Neuronal stem cell (in vitro differentiated cells): Measurements from ENCODE around the gene ITGA7. TPM values are rescaled to one million over a fixed set of nuclear protein-coding genes. Genes with fewer than 3 reads are reported as not detected.

Source experiments
- DNase-seq: peaks from one replicate; pipeline ENCODE4 v3.0.0-alpha.2; 2013; ENCODE audit warnings: low spot score
- H2AFZ ChIP-seq: one replicate; pipeline ENCODE4 v1.6.1; 2013; ENCODE audit warnings: mild to moderate bottlenecking, low read length, inconsistent platforms
- H2AK5ac ChIP-seq: 2 replicates; pipeline ENCODE4 v1.6.1; 2013; ENCODE audit warnings: low read depth, mild to moderate bottlenecking, inconsistent platforms, low read length, moderate library complexity, mixed read lengths
- H2BK120ac ChIP-seq: 2 replicates; pipeline ENCODE4 v1.6.1; 2013; ENCODE audit warnings: low read depth, mild to moderate bottlenecking, inconsistent platforms, low read length, moderate library complexity, mixed read lengths
- H2BK12ac ChIP-seq: one replicate; pipeline ENCODE4 v1.6.1; 2013; ENCODE audit warnings: low read length, inconsistent platforms
- H2BK15ac ChIP-seq: 2 replicates; pipeline ENCODE4 v1.6.1; 2013; ENCODE audit warnings: mild to moderate bottlenecking, low read length, inconsistent platforms, mixed read lengths
- H2BK5ac ChIP-seq: one replicate; pipeline ENCODE4 v1.6.1; 2013; ENCODE audit warnings: inconsistent platforms, mild to moderate bottlenecking, low read length, moderate library complexity
- H3K14ac ChIP-seq: one replicate; pipeline ENCODE4 v1.6.1; 2013; ENCODE audit warnings: low read length, inconsistent platforms
- H3K18ac ChIP-seq: 2 replicates; pipeline ENCODE4 v1.6.1; 2013; ENCODE audit warnings: low read length, inconsistent platforms
- H3K23ac ChIP-seq: 2 replicates; pipeline ENCODE4 v1.6.1; 2013; ENCODE audit warnings: low read depth, mild to moderate bottlenecking, mixed read lengths, low read length, inconsistent platforms; ENCODE audit not compliant: poor library complexity
- H3K27ac ChIP-seq: replicated peaks from 3 replicates; pipeline ENCODE4 v1.5.1; 2013; ENCODE audit warnings: low read length, inconsistent platforms
- H3K27me3 ChIP-seq, 3 experiments: 2 replicates each; pipeline ENCODE4 v1.6.1; 2013; ENCODE audit warnings: low read length in 3 of 3, mild to moderate bottlenecking in 2 of 3, inconsistent platforms in 1 of 3, low read depth in 1 of 3, mixed read lengths in 1 of 3, moderate library complexity in 1 of 3; ENCODE audit not compliant: control insufficient read depth in 3 of 3, insufficient read depth in 3 of 3
- H3K36me3 ChIP-seq, 2 donors: replicated peaks in 1 of 2; 2 replicates each; pipeline ENCODE4 v1.6.1; 2013; ENCODE audit warnings: low read length in 2 of 2; ENCODE audit not compliant: control insufficient read depth in 2 of 2, insufficient read depth in 2 of 2
- H3K4ac ChIP-seq: 2 replicates; pipeline ENCODE4 v1.6.1; 2013; ENCODE audit warnings: inconsistent platforms, mild to moderate bottlenecking, low read length, moderate library complexity
- H3K4me1 ChIP-seq, 2 donors: 1 replicate in 1 of 2; 2 replicates in 1 of 2; pipeline ENCODE4 v1.6.1; 2013; ENCODE audit warnings: low read length in 2 of 2, low read depth in 1 of 2; ENCODE audit not compliant: control insufficient read depth in 2 of 2, insufficient read depth in 1 of 2
- H3K4me2 ChIP-seq: one replicate; pipeline ENCODE4 v1.6.1; 2013; ENCODE audit warnings: mild to moderate bottlenecking, low read length, inconsistent platforms; ENCODE audit not compliant: insufficient read depth, poor library complexity, severe bottlenecking
- H3K4me3 ChIP-seq, 2 donors: 2 replicates each; pipeline ENCODE4 v1.5.1; 2013; ENCODE audit warnings: low read length in 2 of 2, mild to moderate bottlenecking in 2 of 2, inconsistent platforms in 1 of 2, moderate library complexity in 1 of 2
- H3K79me1 ChIP-seq: one replicate; pipeline ENCODE4 v1.6.1; 2013; ENCODE audit warnings: low read depth, mild to moderate bottlenecking, inconsistent platforms, low read length, moderate library complexity
- H3K9ac ChIP-seq: one replicate; pipeline ENCODE4 v1.6.1; 2013; ENCODE audit warnings: mild to moderate bottlenecking, low read depth, low read length, inconsistent platforms; ENCODE audit not compliant: poor library complexity
- H3K9me3 ChIP-seq, 2 donors: replicated peaks in 1 of 2; 2 replicates each; pipeline versions ENCODE3 to v1.6.1; 2013; ENCODE audit warnings: low read length in 2 of 2, mild to moderate bottlenecking in 2 of 2, inconsistent platforms in 1 of 2, low read depth in 1 of 2, mixed read lengths in 1 of 2, moderate library complexity in 1 of 2; ENCODE audit not compliant: control insufficient read depth in 2 of 2, insufficient read depth in 1 of 2
- H4K8ac ChIP-seq: one replicate; pipeline ENCODE4 v1.6.1; 2013; ENCODE audit warnings: low read depth, mild to moderate bottlenecking, inconsistent platforms, low read length, moderate library complexity
- H4K91ac ChIP-seq: one replicate; pipeline ENCODE4 v1.6.1; 2013; ENCODE audit warnings: low read length, low read depth, mild to moderate bottlenecking, inconsistent platforms; ENCODE audit not compliant: poor library complexity
- WGBS, 2 donors: extraction: QIAGEN DNeasy Blood & Tissue Kit; methylation state at CpG; one replicate each; pipeline ENCODE4 v1.1.7; 2013; ENCODE audit warnings: missing lambda C conversion rate in 2 of 2, mixed read lengths in 1 of 2; ENCODE audit not compliant: insufficient read length in 2 of 2, insufficient replicate concordance in 1 of 2; ENCODE audit errors: extremely low coverage in 2 of 2; 5-methylcytosine and 5-hydroxymethylcytosine counted together
- polyA plus RNA-seq, 2 experiments: library from polyadenylated mRNA; stranded (reverse); fragments of 200-250 nt; gene quantifications; one replicate each; pipeline ENCODE4 v1.2.3, GENCODE V29; 2013

The ITGA7 gene, protein sequence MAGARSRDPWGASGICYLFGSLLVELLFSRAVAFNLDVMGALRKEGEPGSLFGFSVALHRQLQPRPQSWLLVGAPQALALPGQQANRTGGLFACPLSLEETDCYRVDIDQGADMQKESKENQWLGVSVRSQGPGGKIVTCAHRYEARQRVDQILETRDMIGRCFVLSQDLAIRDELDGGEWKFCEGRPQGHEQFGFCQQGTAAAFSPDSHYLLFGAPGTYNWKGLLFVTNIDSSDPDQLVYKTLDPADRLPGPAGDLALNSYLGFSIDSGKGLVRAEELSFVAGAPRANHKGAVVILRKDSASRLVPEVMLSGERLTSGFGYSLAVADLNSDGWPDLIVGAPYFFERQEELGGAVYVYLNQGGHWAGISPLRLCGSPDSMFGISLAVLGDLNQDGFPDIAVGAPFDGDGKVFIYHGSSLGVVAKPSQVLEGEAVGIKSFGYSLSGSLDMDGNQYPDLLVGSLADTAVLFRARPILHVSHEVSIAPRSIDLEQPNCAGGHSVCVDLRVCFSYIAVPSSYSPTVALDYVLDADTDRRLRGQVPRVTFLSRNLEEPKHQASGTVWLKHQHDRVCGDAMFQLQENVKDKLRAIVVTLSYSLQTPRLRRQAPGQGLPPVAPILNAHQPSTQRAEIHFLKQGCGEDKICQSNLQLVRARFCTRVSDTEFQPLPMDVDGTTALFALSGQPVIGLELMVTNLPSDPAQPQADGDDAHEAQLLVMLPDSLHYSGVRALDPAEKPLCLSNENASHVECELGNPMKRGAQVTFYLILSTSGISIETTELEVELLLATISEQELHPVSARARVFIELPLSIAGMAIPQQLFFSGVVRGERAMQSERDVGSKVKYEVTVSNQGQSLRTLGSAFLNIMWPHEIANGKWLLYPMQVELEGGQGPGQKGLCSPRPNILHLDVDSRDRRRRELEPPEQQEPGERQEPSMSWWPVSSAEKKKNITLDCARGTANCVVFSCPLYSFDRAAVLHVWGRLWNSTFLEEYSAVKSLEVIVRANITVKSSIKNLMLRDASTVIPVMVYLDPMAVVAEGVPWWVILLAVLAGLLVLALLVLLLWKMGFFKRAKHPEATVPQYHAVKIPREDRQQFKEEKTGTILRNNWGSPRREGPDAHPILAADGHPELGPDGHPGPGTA
- 59.4 TPM for polyA plus RNA-seq (2013, experiment 1 of 2)
- polyA plus RNA-seq (2013, experiment 2 of 2): 56.0 TPM

DNA sequence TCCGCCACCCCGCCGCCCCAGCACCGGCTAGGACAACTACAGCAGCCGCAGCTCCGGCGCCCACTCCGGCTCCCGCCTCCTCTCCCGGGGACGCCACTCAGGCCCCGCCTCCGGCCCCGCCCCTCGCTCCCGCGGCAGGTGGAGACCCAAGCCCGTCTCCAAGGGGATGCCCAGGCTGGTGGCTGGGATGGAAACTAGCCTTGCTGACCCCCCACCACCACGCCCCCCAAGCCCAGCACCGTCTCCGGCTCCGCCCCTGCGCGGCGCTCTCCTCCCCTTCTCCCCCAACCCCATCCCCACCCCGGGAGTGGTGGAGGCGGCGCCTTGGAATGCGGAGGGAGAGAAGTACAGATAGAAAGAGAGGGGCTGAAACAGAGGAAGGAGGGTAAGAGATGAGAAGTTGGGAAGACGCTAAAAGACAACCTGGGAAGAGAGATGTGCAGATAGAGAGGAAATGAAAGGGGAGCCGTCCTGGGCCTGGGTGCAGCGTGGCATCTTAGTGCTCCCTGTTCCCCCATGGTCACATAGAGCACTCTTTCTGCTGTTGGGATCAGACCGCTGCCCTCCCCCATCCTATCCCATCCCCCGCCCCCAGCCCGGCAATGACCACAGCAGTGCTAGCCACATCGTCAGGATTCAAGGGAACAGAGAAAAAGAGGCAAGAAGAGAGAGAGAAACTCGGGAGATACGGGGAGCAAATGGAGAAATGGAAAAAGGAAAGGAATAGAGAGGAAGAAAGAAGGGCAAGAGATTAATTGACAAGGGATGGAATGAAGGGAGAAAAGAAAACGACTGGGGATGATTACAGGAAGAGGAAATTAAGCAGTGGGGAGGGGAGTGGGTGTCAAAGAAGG lies at the start of gene ITGA7:
Gene ITGA7, minus strand, starts transcription at position 64 of the 854 bp plus-strand sequence. CDS start 222 bp downstream, outside the sequence.
- H3K36me3 ChIP-seq: no peaks in the 10 kb centered on the region
- peaks cover 0 to 34% (median 0%) of the 10 kb centered on the region in 3 experiments for H3K27me3 ChIP-seq
- DNase-seq: peak; percentile 92

DNA sequence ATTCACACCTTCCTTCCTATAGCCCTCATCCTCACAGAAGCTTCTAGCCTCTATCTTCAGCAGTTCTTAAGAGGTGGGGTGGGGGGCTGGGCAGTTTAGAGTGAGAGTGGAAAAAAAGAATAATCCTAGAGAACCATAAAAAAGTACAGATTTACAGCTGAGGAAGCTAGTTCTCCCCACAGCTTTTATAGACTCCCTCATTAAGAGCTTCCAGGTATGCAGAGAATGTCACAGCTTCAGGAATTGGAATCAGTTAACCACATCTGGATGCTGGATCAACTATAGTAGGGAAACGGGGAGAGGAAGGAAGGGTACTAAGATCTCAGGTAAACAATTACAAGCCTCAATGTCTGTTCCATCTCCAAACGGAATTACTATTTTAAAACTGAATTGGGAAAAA lies 47.5 kb upstream of the ITGA7 start:
- Histone ChIP-seq H3K27ac (no peak overlapping the region), H4K91ac (no peak overlapping the region), H3K36me3 (peaks cover 38 to 100% of the 10 kb centered on the region in 2 donors), H2BK15ac (no peak overlapping the region), H2AK5ac (no peak overlapping the region), H3K23ac (no peak overlapping the region), H3K9me3 (peaks cover 2 to 13% of the 10 kb centered on the region in 2 donors), H3K14ac (no peak overlapping the region), H3K4me1 (peaks cover 0 to 9% of the 10 kb centered on the region in 2 donors), H3K4ac (no peak overlapping the region), H3K79me1 (no peaks in the 10 kb centered on the region), H2BK12ac (no peak overlapping the region), H2BK120ac (no peak overlapping the region), H4K8ac (no peak overlapping the region), H3K9ac (no peak overlapping the region), H2BK5ac (no peak overlapping the region), H3K4me3 (no peak overlapping the region), H3K27me3 (no peaks in the 10 kb centered on the region), H3K4me2 (no peak overlapping the region), H2AFZ (no peak overlapping the region), H3K18ac (no peak overlapping the region)
- no peak for DNase-seq
- no CpG with 5 or more reads among the region's 2 CpGs for WGBS, 2 donors

More for the DNA sequence above, at the start of gene ITGA7:
- Histone ChIP-seq H3K27ac (peak within 1 kb of the TSS; percentile 79), H3K9me3 (no peaks in the 10 kb centered on the region), H4K8ac (no peak within 1 kb of the TSS), H3K4me2 (peak within 1 kb of the TSS; percentile 86), H4K91ac (no peak within 1 kb of the TSS), H2BK120ac (peak within 1 kb of the TSS; percentile 10), H2BK5ac (no peak within 1 kb of the TSS), H3K4me1 (peaks cover 15 to 24% of the 10 kb centered on the region in 2 donors), H2AFZ (peak within 1 kb of the TSS; percentile 92), H3K9ac (peak within 1 kb of the TSS; percentile 97), H2BK12ac (no peak within 1 kb of the TSS), H3K4me3 (peak within 1 kb of the TSS; percentile 76 to 92), H3K18ac (peak within 1 kb of the TSS; percentile 96), H3K23ac (peak within 1 kb of the TSS; percentile 59), H3K79me1 (peaks cover 2% of the 10 kb centered on the region), H3K14ac (no peak within 1 kb of the TSS), H2AK5ac (no peak within 1 kb of the TSS), H2BK15ac (no peak within 1 kb of the TSS), H3K4ac (no peak within 1 kb of the TSS)
- WGBS, 2 donors: no CpG with 5 or more reads among the region's 39 CpGs

DNA sequence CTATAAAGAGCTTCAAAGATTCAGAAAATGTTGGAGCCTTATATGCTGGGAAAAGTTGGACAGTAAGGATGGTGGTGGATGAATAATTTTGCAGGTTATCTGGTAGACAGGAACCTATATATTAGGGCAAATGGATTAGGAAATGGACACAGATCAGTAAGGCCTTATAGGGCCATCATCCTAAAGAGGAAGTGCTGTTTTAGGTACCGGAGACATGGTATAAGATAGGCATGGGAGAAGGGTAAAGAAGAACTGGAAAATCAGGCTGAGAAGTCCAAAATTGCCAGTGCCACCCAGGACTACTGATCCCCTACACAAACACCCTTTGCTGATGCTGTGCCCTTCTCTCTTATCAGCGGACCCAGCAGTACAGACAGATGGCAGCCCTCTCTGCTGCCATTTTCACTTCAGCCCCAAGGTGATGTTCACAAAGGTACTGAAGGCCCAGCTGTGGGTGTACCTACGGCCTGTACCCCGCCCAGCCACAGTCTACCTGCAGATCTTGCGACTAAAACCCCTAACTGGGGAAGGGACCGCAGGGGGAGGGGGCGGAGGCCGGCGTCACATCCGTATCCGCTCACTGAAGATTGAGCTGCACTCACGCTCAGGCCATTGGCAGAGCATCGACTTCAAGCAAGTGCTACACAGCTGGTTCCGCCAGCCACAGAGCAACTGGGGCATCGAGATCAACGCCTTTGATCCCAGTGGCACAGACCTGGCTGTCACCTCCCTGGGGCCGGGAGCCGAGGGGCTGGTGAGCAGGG lies 40.7 kb upstream of the ITGA7 start:
- Histone ChIP-seq H3K9me3 (no peaks in the 10 kb centered on the region), H3K4me3 (no peak overlapping the region), H3K23ac (peak overlapping the region; percentile 27), H3K27me3 (no peaks in the 10 kb centered on the region), H2BK120ac (no peak overlapping the region), H3K4ac (no peak overlapping the region), H3K9ac (peak overlapping the region; percentile 38), H3K27ac (no peak overlapping the region), H4K8ac (no peak overlapping the region), H3K4me2 (no peak overlapping the region), H2AFZ (no peak overlapping the region), H3K18ac (no peak overlapping the region), H2BK5ac (no peak overlapping the region), H3K14ac (no peak overlapping the region), H4K91ac (peak overlapping the region; percentile 65), H3K36me3 (peaks cover 51 to 71% of the 10 kb centered on the region in 2 donors), H2AK5ac (peak overlapping the region; percentile 15), H3K4me1 (peaks cover 17 to 22% of the 10 kb centered on the region in 2 donors), H2BK15ac (no peak overlapping the region), H3K79me1 (peaks cover 7% of the 10 kb centered on the region), H2BK12ac (no peak overlapping the region)
- DNase-seq: no peak
- WGBS, 2 donors: no CpG with 5 or more reads among the region's 18 CpGs
